GM12878 (cell line): ENCODE measurements around the gene MYCBPAP. TPM values are rescaled to one million over a fixed set of nuclear protein-coding genes. Genes with fewer than 3 reads are reported as not detected.

Experiments
- ATAC-seq: fragments of 200-7000 bp; cut with Tn5 transposase; 3 replicates; pipeline ENCODE4 v1.9.1; 2020; ENCODE audit warnings: mild to moderate bottlenecking, moderate library complexity
- BruUV-seq: library from RNA; stranded (reverse); fragments of 400-500 nt; replicated peaks from 2 replicates; lab custom pipeline; 2021; lab: Mats Ljungman, UMichigan
- CTCF ChIA-PET: fragments of 300-600 bp; sonication (Branson Sonifier 250); formaldehyde crosslinking; extraction: SDS; loops from one replicate; lab custom pipeline; 2021; ENCODE audit warnings: inconsistent platforms; lab: Yijun Ruan, JAX
- POLR2A ChIA-PET: fragments of 350-600 bp; formaldehyde crosslinking; extraction: SDS; loops from one replicate; lab custom pipeline; 2021; ENCODE audit warnings: inconsistent platforms; lab: Charles Lee
- RAD21 ChIA-PET: fragments of 300-600 bp; sonication (Branson Sonifier 250); formaldehyde crosslinking; loops from one replicate; lab custom pipeline; 2023; ENCODE audit warnings: antibody characterized with exemption; ENCODE audit not compliant: unreplicated experiment; lab: Charles Lee
- SMC1A ChIA-PET: fragments of 300-600 bp; sonication (Branson Sonifier 250); formaldehyde crosslinking; loops from one replicate; lab custom pipeline; 2023; ENCODE audit not compliant: unreplicated experiment, uncharacterized antibody; lab: Charles Lee
- DNase-seq: peaks from one replicate; pipeline ENCODE4 v3.0.0-alpha.2; 2011; ENCODE audit warnings: low read depth, low spot score
- FAIRE-seq: peaks from 3 replicates; lab custom pipeline; 2011; peaks lifted over from hg19 to GRCh38; lab: Jason Lieb, UNC
- H2AFZ ChIP-seq: 2 replicates; pipeline ENCODE4 v1.6.0; 2011; ENCODE audit warnings: low read depth, low read length, control low read depth; ENCODE audit not compliant: control insufficient read depth
- H3K27ac ChIP-seq: 2 replicates; pipeline ENCODE4 v1.5.1; 2011; ENCODE audit warnings: control low read depth; ENCODE audit not compliant: control insufficient read depth, insufficient read depth
- H3K27me3 ChIP-seq, 2 experiments: replicated peaks in 1 of 2; 2 replicates each; pipeline versions ENCODE4 v1.6.0 to v1.6.1; 2011; ENCODE audit warnings: low read length in 1 of 2; ENCODE audit not compliant: control insufficient read depth in 2 of 2, insufficient read depth in 2 of 2
- H3K36me3 ChIP-seq, 2 experiments: 2 replicates each; pipeline ENCODE4 v1.5.1; 2011; ENCODE audit warnings: low read length in 1 of 2; ENCODE audit not compliant: control insufficient read depth in 2 of 2, insufficient read depth in 2 of 2
- H3K4me1 ChIP-seq: 2 replicates; pipeline ENCODE4 v1.6.1; 2011; ENCODE audit warnings: mild to moderate bottlenecking, low read length, moderate library complexity, mixed read lengths; ENCODE audit not compliant: control insufficient read depth, insufficient read depth
- H3K4me2 ChIP-seq: 2 replicates; pipeline ENCODE4 v1.6.0; 2011; ENCODE audit warnings: control low read depth; ENCODE audit not compliant: control insufficient read depth, insufficient read depth
- H3K4me3 ChIP-seq: fragments of 200-600 bp; sonication (generic); 2 replicates; pipeline ENCODE4 v1.5.1; 2016
- H3K79me2 ChIP-seq: 2 replicates; pipeline ENCODE4 v1.6.0; 2011; ENCODE audit warnings: low read length; ENCODE audit not compliant: control insufficient read depth, insufficient read depth
- H3K9ac ChIP-seq: 2 replicates; pipeline ENCODE4 v1.8.0; 2011; ENCODE audit warnings: low read length, control low read depth, mixed read lengths; ENCODE audit not compliant: control insufficient read depth, insufficient read depth
- H3K9me3 ChIP-seq: replicated peaks from 3 replicates; pipeline ENCODE4 v1.5.1; 2011; ENCODE audit warnings: mild to moderate bottlenecking, low read length; ENCODE audit not compliant: control insufficient read depth, insufficient read depth
- H4K20me1 ChIP-seq: 2 replicates; pipeline ENCODE4 v1.6.0; 2011; ENCODE audit not compliant: control insufficient read depth, insufficient read depth
- BCL3 ChIP-seq: IDR thresholded peaks from 2 replicates; pipeline ENCODE4 v1.6.1; 2011; ENCODE audit warnings: borderline replicate concordance, low read depth, mild to moderate bottlenecking, moderate library complexity, low read length; ENCODE audit not compliant: insufficient read depth, poor library complexity, severe bottlenecking
- BHLHE40 ChIP-seq, 2 experiments: fragments of 450-650 bp in 1 of 2; IDR thresholded peaks; 2 replicates each; pipeline ENCODE4 v1.6.1; 2011 to 2017; ENCODE audit warnings: low read depth in 2 of 2, borderline replicate concordance in 1 of 2, improper control_type of control experiment in 1 of 2, low read length in 1 of 2, mild to moderate bottlenecking in 1 of 2
- EP300 ChIP-seq, 2 experiments: fragments of 150-350 bp in 1 of 2; IDR thresholded peaks; 2 replicates each; pipeline ENCODE4 v1.6.1; 2011 to 2012; ENCODE audit warnings: low read depth in 2 of 2, low read length in 2 of 2, borderline replicate concordance in 1 of 2, improper control_type of control experiment in 1 of 2, inconsistent platforms in 1 of 2; ENCODE audit not compliant: control insufficient read depth in 1 of 2
- KLF5 ChIP-seq: fragments of 450-650 bp; IDR thresholded peaks from 2 replicates; pipeline ENCODE4 v1.6.1; 2014; ENCODE audit warnings: mild to moderate bottlenecking; ENCODE audit not compliant: partially characterized antibody
- MEF2B ChIP-seq: fragments of 450-650 bp; IDR thresholded peaks from 2 replicates; pipeline ENCODE4 v1.6.1; 2018; ENCODE audit warnings: mild to moderate bottlenecking, moderate library complexity; ENCODE audit not compliant: partially characterized antibody, poor library complexity, severe bottlenecking
- MYC ChIP-seq: IDR thresholded peaks from 2 replicates; pipeline ENCODE4 v1.6.1; 2011; ENCODE audit warnings: mild to moderate bottlenecking, low read length, moderate library complexity, inconsistent platforms; ENCODE audit not compliant: insufficient read depth, insufficient replicate concordance, insufficient read length, severe bottlenecking
- PML ChIP-seq: IDR thresholded peaks from 2 replicates; pipeline ENCODE4 v1.6.1; 2012; ENCODE audit warnings: low read length, inconsistent platforms
- TAF1 ChIP-seq: IDR thresholded peaks from 2 replicates; pipeline ENCODE4 v1.6.1; 2011; ENCODE audit warnings: mild to moderate bottlenecking, low read depth, low read length, borderline replicate concordance
- TARDBP ChIP-seq: IDR thresholded peaks from 2 replicates; pipeline ENCODE4 v1.6.1; 2016; ENCODE audit warnings: borderline replicate concordance
- WGBS: methylation state at CpG from one replicate; pipeline ENCODE4 v1.1.6; 2016; ENCODE audit warnings: low lambda C conversion rate; ENCODE audit not compliant: insufficient replicate concordance, insufficient coverage; ENCODE audit errors: missing lambda C conversion rate; 5-methylcytosine and 5-hydroxymethylcytosine counted together
- in situ Hi-C: fragments of 300-500 bp; cut with MboI; formaldehyde crosslinking; loops from 9 replicates; pipeline ENCODE4 v1.14.3; 2018; ENCODE audit warnings: mixed read lengths
- intact Hi-C: fragments of 100-400 bp; cut with micrococcal nuclease; formaldehyde crosslinking; loops from one replicate; pipeline ENCODE4 v1.14.2; 2022; ENCODE audit not compliant: unreplicated experiment
- polyA plus RNA-seq, 11 experiments: library from polyadenylated mRNA; depleted of rRNA in 4 of 11; unstranded in 6 of 11; stranded (reverse) in 5 of 11; fragments of >200 nt; fragmentation: Nextera tagmentation in 4 of 11; fragmentation: Illumina TruSeq in 1 of 11; extraction: Ambion mirVana in 4 of 11; extraction: Trizol in 1 of 11; gene quantifications; 1 replicate in 1 of 11; 2 replicates in 10 of 11; pipeline versions ENCODE4 v1.2.1 to v1.2.3, GENCODE V29; 2011 to 2016; ENCODE audit warnings: inconsistent platforms in 2 of 11, missing spikeins in 2 of 11, low read depth in 1 of 11
- total RNA-seq, 4 experiments: library from RNA; depleted of rRNA in 3 of 4; stranded (reverse); fragments of >200 nt in 3 of 4; fragmentation: Illumina TruSeq in 1 of 4; extraction: Trizol in 1 of 4; gene quantifications; 2 replicates each; pipeline versions ENCODE4 v1.2.1 to v1.2.3, GENCODE V29; 2013 to 2021
- TF ChIP-seq, protein P1 (sequence below): fragments of 450-650 bp; IDR thresholded peaks from 2 replicates; pipeline ENCODE4 v1.6.1; 2018; ENCODE audit warnings: mild to moderate bottlenecking, low read depth, moderate library complexity; ENCODE audit not compliant: partially characterized antibody
- TF ChIP-seq, protein P2 (sequence below): IDR thresholded peaks from 2 replicates; pipeline ENCODE4 v1.6.1; 2011; ENCODE audit warnings: low read depth, mild to moderate bottlenecking, low read length, moderate library complexity, borderline replicate concordance; ENCODE audit errors: extremely low read depth

Gene MYCBPAP
- total and polyA plus RNA-seq, 10 of the 15 experiments (the other 5 are each of a cell fraction or from before 2014, with no cell fraction given) = 0.23 to 2.7 (median 1.5) TPM

- TF ChIP-seq, protein P1, sequence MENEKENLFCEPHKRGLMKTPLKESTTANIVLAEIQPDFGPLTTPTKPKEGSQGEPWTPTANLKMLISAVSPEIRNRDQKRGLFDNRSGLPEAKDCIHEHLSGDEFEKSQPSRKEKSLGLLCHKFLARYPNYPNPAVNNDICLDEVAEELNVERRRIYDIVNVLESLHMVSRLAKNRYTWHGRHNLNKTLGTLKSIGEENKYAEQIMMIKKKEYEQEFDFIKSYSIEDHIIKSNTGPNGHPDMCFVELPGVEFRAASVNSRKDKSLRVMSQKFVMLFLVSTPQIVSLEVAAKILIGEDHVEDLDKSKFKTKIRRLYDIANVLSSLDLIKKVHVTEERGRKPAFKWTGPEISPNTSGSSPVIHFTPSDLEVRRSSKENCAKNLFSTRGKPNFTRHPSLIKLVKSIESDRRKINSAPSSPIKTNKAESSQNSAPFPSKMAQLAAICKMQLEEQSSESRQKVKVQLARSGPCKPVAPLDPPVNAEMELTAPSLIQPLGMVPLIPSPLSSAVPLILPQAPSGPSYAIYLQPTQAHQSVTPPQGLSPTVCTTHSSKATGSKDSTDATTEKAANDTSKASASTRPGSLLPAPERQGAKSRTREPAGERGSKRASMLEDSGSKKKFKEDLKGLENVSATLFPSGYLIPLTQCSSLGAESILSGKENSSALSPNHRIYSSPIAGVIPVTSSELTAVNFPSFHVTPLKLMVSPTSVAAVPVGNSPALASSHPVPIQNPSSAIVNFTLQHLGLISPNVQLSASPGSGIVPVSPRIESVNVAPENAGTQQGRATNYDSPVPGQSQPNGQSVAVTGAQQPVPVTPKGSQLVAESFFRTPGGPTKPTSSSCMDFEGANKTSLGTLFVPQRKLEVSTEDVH = no peak
- TF ChIP-seq TAF1 = no peak
- TF ChIP-seq PML = no peak
- no peak for TF ChIP-seq MYC
- TF ChIP-seq, protein P2, sequence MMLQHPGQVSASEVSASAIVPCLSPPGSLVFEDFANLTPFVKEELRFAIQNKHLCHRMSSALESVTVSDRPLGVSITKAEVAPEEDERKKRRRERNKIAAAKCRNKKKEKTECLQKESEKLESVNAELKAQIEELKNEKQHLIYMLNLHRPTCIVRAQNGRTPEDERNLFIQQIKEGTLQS = no peak
- TF ChIP-seq KLF5 = no peak
- TF ChIP-seq TARDBP = no peak
- TF ChIP-seq, all 136 proteins: peak for 0
Observed at GRCh38 chr17:50527155-50527762, 19.0 kb downstream of the MYCBPAP start (continued).

DNA sequence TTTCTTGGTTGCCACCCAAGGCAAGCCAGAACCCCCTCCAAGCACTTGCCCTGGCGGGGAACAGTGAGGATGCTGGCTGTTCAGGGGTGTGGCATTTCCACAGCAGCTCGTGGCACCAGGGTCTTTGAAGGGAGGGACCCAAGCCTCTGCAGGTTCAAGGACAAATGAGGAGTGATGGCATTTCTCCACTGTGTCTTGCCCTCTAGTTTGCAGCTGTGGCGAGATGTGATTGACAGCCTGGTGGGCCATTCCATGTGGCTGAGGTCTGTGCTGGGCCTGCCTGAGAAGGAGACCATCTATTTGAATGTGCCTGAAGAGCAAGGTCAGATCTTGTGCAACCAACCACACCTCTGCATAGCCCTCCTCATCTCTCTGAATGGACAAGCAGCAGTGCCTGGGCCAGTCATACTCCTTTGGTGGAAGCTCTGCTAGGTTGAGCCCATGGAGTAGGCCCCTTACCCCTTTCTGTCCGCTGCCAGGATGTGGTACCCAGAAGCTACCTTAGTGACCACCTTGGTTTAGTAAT is 19.8 kb downstream of the MYCBPAP start:
- WGBS = 19% methylated on average over 4 of the region's 4 CpGs
- no peak for FAIRE-seq

More for the DNA sequence above, 19.8 kb downstream of the MYCBPAP start:
- Histone ChIP-seq H3K79me2 (no peaks in the 10 kb centered on the region), H3K4me2 (no peak overlapping the region), H3K9me3 (no peaks in the 10 kb centered on the region), H3K4me1 (no peaks in the 10 kb centered on the region), H3K27ac (no peak overlapping the region), H3K36me3 (no peaks in the 10 kb centered on the region), H3K9ac (no peak overlapping the region), H4K20me1 (no peaks in the 10 kb centered on the region), H3K4me3 (no peak overlapping the region), H3K27me3 (peaks cover 9 to 10% of the 10 kb centered on the region in 2 experiments), H2AFZ (no peak overlapping the region)
- DNase-seq (no peak), ATAC-seq (no peak)
- intact Hi-C loops (no loop called here), in situ Hi-C loops (no loop called here)
- ChIA-PET RAD21 (no interaction called here), SMC1A (no interaction called here), POLR2A (interaction anchor here (0.6 kb wide), 1 partner anchor 28 kb away, joined by 9 read pairs; no protein-coding TSS in a partner anchor), CTCF (interaction anchor here (0.7 kb wide), 1 partner anchor 278 kb away, joined by 3 read pairs; no protein-coding TSS in a partner anchor)
- no peak for TF ChIP-seq EP300 (IDR thresholded peaks at IDR 0.05; ENCODE audit: borderline replicate concordance in 1 of 2, control insufficient read depth in 1 of 2, low read depth in 2 of 2, low read length in 2 of 2)
- no peak for TF ChIP-seq BCL3
- no peak for TF ChIP-seq MEF2B
- TF ChIP-seq, protein P1 = no peak
- no peak for TF ChIP-seq BHLHE40 (IDR thresholded peaks at IDR 0.05; ENCODE audit: borderline replicate concordance in 1 of 2, low read depth in 2 of 2, low read length in 1 of 2)
- no TSS peak for BruUV-seq
